Fibroblast of skin of right biceps (primary cell): ENCODE results near the gene DRGX.
A peak's percentile ranks its signal among the peaks of the same experiment; 100 is the strongest.

Experiments used
- DNase-seq: peaks from one replicate; pipeline ENCODE4 v3.0.0-alpha.2; 2013

The DRGX gene

DNA sequence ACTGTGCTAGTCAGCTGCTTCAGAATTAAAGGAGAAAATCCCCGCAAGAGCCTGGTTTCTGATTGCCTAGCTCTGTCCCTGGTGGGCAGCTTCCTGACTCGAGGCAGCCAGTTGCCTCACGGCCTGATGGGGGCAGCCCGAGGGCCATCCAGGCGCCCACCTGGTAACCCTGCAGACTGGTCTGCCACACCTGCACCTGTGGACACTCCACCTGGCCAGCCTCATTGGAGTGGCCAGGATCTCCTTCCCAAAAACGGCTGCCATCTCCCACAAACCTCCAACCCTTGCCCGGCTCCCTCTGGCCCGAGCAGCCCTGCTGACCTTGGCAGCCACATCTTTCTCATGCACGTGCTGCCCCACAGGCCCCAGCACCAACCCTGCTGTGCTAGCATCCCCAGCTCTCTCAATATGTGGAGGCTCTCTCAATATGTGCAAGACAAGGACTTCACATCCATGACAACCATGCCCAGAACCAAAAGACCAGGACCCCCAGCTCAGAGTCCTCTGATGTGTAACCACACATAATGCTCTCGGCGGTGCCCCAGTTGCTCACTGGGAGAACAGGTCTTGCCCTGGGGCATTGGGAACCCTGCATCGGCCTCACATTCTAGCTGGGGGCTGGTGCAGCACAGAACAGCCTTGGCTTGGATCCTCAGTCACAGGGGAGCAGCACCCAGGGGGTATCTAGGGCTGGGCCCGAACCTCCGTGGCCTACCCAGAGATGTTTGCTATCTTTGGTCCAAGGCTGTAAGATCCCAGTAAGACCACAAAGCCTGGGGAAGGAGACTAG is 14.6 kb downstream of the DRGX start:
- no peak for DNase-seq

DNA sequence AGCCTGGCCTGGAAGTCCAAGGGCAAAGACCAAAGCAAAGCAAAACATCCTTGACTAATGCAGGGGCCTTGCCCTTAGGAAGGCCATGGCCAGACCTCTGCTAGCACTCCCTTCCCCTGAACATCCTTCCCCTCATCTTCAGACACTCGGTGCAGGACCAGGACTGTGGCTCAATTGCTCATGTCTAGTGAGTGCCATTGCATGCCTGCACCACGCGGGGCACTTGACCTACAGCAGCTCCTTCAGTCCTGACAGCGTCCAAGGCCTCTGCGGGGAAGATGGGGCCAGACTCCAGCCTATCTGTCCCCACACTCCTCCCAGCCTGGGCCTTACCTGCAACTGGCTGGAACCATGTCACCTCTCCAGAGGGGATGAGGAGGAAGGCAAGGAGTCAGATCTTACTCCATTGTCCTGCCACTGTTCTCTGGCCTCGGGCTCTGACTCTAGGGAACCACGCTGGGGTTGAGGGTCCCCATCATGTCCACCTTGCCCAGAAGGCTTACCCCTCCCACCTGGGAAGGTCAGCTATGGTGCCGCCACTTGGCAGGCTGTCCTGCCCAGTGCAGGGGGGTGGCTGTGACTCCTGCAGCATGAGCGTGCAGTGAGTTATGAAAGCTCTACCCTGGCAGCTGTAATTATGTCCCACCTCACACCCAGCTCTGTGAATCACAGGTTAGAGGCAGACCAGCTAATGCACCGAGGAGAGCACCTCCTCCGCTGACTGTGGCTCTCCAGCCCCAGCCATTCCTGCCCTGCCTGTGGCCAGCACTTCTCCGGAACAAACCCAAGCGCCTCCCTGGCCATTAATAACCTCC is 16.1 kb downstream of the DRGX start:
- DNase-seq, result no peak

DNA sequence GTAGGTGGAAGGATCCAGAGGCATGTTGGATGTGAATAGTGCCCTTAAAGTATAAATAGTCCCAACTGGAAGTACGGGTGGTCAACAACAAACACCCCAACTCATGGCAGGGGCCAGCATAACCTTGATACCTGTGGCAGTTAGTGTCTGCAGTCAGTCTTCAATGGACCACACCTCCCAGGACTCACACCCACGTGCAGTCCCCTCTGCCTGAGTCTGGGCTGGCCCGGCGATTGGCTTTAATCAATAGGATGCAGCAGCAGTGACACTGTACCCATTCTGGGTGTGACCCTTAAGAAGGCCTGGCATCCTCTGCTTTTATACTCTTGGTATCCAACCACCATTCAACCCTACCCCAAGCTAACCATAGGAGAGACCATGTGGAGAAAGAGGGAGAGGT is 18.6 kb downstream of the DRGX start:
- DNase-seq, result no peak

DNA sequence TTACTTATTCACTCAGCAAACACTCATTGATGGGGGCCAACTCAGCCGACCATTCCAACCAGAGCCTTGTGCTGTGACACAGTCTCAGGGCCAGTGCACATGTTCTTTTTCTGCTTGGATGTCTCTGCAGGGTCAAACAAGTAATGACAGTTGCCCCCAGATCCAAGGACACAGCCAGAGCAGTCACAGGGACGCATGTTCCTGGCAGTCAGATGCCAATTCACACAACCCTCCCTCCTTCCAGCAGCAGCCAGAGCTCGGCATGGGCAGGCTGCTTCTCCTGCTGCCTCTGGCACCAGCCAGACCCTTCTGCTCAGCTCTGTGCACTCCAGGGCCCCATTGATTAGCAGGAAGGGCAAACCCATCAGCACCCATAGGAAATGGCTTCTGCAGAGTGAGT is 20.3 kb downstream of the DRGX start:
- no peak for DNase-seq

DNA sequence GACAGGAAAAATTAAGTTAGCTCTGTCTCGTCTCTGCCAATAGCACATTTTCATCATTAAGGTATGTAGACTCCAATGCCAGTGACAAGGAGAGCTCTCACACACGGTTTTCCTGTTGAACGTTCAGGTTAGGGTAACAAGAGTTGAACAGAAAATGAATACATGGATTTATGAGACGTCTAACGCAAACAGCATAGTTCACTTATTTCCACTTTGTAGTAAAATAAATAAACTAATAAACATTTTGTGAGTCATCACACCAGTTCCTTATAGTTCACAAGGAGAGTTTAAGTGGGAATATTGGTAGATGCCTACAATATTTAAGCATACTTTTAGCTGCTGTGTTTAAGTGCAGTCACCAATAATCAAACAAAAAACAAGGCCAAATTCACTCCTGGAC is 21.1 kb downstream of the DRGX start:
- no peak for DNase-seq

DNA sequence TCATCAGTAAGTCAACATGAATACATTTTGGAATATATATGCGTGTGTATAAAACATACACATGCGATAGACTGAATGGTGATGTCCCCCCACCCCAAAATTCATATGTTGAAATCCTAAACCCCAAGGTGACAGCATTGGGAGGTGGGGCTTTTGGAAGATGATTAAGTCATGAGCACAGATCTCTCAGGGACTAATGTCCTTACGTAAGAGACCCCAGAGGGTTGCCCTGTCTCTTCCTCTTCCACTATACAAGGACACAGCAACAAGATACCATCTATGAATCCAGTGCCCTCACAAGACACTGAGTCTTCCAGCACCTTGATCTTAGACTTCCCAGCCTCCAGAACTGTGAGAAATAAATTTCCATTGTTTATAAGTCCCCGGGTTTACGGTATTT is 22.5 kb downstream of the DRGX start:
- no peak for DNase-seq

DNA sequence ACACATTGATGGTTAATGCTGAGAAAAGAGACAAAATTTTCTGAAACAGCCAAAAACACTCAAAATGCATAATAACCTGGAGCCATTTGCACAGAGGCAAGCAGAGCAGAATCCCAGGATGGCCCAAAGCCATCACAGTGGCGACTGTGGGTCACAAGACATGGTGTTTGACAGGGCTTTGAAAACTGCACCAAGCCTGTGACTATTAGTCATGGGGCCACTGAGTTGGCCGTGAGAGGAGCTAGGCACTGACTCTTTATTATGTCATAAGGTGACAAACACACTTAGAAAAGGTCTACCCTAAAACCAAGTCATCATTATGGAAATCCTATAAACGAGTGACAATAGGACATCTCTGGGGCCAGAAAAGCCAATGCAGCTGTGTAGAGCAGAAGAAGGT is 23.9 kb downstream of the DRGX start:
- no peak for DNase-seq

DNA sequence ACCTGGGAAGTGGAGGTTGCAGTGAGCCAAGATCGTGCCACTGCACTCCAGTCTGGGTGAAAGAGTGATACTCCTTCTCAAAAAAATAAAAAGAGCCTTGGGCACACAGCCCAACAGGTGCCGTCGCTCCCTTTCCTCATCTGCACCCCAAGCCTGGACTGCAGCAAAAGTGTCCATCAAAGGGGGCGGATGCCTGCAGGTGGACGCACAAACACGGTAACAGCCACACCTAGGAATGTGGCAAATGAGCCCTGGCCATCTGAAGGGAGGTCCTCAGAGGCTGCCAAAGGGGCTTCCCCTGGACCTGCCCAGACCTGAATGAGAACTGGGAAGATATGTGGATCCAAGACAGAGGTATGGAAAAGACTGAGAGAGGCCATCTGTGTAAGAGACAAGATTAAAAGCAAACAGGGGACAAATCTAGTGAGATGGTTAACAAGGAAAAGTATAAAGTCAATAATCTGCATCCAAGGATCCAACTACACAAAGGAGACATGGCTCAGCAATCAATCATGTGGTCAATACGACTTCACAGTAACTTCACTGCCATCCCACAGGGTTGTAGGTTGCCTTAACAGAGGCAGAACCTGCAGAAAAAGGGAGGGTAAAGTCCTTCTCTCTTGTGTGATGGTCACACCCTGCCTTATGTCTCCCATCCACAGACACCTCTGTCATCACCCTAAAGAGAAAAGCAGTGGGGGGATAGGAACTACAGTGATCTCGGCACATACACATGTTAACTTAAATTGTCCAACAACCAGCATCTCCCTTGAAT is 25.4 kb downstream of the DRGX start:
- no peak for DNase-seq

DNA sequence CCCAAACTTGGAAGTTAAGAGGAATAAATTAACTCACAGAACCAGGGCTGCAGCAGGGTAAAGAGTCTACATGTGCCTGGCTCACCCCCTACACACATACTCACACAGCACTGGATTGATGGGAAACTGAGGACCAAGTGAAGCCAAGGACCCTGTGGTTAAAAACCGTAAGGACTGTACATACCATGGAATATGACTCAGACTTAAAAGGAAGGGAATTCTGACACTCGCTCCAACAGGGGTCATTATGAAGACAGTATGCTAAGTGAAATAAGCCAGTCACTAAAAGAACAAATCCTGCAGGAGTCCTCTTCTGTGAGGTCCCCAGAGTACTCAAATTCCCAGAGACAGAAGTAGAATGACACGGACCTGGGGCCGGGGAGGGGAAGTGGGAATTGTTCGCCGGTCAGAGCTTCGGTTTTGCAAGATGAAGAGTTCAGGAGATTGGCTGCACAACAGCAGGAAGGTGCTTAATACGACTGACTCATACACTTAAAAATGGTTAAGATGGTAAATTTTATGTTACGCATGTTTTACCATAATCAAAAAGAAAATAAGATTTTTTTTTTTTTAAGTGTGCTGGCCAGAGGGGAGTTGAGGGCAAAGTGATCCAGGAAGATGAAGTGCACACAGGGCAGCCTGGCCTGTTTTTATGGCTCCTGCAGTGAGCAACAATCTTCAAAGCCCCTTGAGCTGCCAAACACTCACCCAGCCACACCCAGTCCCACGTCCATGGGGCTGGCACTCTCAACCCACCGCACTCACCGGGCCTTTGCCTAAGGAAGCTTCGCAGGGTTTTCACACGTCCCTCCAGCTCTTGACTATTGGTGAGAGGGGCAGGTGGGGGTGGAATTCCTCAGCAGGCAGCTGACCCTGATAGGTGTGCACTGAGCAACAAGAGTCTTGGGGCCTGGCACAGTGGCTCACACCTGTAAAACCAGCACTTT is 26.4 kb downstream of the DRGX start:
- DNase-seq, result peak; percentile 33

DNA sequence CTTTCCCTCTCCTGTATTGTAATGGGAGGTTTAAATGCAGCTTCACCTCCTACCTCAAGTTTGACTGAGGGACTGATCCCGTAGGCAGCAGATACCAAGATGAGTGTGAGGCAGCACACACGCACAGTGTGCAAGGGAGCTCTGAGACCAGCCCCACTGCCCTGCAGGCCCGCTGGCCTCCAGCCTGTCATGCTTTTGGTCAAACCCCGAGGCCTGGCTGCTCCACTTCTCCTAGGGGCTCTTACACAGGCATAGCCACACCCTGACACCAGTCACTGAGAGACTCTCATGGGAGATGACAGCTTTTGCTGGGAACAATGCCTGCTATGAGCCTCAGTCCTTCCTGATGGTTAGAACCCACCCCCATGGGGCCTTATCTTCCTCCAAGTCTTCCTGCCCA is 27.6 kb downstream of the DRGX start:
- no peak for DNase-seq

DNA sequence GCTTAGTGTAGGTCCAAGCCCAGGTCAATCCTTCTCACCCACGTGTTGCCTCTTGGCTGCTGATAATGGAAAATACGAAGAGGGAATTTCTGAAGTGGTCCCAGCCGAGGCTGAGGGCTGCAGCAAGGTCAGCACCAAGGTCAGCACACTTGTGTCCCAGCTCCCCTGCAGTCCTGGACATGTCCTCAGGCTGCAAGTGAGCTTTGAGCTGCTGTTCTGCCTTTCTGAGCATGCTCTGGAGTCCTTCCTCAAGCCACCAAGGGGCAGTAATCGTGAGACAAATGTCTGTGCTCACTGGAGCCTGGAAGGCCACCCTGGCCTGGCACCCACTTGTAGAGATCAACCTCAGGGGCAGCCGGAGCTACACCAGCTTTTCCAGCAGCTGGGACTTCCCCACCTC is 28.3 kb downstream of the DRGX start:
- no peak for DNase-seq

DNA sequence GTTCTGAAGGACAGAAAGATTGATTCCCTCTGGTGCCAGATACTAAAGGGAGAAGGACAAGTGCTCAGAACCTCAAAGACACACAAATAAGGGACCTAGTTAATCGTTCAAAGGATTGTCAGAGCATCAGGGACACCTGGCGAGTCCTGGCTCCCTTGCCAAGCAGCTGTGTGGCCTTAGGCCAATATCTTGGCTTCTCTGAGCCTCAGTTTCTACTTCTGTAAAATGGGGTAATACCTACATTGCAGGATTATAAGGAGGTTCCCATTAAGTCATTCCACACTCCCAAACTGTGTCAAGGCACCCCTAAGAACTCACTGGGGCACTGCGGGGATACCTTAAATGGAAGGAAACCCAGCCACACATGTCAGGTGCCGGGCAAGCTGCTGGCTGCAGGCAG is 29.4 kb downstream of the DRGX start:
- no peak for DNase-seq

DNA sequence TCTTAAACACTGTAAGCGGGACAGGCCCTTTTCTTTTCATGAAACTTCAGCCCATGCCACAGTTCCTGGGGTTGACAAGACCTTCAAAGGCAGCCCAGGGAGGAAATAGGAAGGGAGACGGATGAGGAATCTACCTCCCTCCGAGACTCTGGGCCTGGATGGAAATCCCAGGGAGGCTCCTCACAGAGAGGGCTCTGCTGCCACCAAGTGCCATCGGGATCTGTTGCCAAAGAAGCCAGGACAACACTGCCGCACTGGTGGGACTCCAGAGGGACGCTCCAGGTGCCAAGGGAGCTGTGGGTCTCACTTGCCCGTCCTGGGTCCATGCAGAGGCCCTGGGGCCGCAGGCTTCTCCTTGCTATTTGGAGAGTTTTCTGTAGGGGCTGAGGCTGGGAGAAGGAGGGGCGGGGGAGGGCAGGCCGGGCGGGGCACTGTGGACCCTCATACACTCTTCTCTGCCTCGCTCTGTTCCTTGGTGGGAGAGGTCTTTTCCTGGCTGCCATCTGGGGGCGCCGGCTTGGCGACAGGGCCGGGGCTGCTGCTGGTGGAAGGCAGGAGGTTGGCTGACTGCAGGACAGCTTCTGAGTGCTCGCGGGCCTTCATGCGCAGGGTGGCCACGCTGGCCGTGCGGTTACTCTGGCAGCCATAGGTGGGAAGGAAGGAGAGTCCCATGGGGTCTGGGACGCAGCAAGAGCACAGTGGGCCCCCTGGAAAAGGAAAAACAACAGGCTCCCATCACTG is 30.0 kb downstream of the DRGX start:
- DNase-seq, result no peak

DNA sequence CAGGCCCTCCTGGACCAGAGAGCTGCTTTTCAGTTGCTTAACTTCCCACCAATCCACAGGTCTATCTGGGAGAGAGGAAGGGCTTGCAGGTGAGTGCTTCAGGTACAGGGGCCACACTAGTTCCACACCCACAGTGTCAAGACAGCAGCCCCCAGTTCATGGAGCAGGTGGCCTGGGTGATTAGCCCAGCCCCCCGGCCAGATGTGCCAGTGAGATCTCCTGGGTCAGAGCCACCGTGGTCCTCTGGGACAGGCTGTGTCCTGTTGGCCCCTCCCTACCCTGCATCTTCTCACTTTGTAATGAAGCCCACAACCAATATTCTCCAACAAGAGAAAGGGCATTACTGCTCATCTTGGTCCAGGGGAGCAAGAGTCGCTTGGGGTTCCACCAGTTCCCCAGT is 30.6 kb downstream of the DRGX start:
- DNase-seq, result no peak

DNA sequence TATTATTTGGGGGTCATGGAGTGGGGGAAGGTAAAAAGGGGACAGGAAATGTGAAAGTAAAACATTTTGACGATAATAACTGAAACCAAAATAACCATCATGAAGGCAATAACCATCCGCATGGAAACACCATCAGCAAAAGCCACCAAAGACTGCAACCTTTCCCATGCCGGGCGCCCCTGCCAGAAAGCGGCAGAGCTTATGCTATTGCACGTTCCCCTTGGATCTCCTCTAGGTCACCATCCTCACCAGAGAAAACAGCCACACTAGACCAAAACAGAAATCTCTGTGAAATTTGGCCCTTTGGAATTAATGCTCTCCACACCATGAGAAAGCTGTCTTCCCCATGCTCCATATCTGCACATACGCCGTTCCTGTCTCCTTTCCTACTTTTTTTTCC is 31.1 kb downstream of the DRGX start:
- no peak for DNase-seq

DNA sequence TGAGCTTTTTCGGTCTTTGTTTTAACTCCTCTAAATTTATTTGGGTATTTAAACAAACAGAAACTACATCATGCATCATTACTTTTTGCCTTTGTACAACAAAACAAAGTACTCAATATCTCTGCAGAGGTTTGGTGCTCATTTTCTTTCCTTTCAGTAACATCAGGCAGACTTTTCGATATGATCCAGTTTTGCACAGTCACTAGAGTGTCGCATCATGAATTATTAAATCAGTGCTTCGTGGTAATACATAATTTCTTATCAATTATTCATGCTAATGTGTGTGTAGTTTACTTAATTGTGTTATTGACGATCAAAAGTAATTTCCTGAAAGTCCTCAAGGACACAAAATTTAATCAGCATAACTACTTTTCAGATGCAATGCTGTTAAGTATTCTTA is 31.8 kb downstream of the DRGX start:
- DNase-seq, result no peak

DNA sequence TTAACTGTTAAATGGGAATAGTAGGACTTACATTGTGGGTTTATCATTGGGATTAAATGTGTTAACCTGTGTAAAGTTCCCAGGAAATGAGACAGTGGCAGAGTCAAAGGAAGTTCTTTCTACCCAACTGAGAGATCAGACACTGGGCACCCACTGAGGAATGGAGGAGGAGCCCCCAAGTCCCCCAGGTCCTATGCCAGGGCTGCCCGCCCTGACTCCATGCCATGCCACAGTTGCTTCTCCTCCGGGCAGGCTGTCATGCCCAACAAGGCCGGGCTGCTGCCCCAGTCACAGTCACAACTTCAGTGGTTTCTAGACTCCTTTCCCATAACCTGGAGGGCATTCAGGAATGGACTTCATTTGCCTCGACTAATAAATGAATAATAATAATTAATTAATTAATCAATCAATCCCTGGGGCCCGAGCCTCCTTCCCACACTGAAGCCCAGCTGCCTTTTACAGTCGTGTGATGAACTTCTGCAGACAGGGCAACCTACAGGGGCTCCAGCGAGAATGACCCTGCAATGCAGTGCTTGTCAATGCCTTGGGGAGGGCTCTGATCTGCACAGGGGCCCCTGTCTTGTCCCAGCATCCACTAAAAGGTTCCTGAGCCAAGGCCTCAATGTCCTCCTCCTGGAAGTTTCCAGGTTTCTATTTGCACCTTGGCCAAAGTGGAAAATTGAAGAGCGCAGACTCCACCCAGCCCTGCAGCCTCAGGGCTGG is 32.4 kb downstream of the DRGX start:
- no peak for DNase-seq

DNA sequence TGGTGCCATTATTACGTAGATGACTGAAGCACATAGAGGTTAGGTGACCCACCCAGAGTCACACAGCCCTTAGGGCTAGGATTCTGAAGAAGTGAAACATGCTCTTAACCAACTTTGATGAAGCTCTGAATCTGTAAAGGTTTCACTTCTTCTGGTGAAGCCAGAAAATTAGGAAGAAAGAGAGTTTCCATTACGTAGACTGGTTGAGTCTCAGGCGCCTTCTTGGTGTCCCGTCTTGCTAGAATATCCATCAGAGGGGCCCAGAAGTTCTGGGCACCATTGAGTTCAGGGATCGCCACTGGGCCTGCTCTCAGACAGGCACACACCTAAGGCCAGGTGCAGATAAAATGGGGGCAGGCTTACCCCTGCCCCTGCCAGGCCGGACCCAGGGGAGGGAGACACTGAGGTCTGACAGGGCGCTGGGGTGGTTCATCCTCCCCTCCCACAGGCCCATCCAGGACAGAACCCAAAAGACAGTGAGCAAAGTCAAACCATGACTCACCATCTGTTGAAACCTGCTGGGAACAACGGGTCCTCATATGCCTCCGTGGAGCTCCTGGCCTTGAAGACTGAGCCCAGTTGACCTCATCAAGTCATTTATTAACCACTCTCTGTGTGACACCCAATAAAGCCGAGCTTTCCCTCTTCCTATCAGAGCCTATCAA is 33.2 kb downstream of the DRGX start:
- no peak for DNase-seq

DNA sequence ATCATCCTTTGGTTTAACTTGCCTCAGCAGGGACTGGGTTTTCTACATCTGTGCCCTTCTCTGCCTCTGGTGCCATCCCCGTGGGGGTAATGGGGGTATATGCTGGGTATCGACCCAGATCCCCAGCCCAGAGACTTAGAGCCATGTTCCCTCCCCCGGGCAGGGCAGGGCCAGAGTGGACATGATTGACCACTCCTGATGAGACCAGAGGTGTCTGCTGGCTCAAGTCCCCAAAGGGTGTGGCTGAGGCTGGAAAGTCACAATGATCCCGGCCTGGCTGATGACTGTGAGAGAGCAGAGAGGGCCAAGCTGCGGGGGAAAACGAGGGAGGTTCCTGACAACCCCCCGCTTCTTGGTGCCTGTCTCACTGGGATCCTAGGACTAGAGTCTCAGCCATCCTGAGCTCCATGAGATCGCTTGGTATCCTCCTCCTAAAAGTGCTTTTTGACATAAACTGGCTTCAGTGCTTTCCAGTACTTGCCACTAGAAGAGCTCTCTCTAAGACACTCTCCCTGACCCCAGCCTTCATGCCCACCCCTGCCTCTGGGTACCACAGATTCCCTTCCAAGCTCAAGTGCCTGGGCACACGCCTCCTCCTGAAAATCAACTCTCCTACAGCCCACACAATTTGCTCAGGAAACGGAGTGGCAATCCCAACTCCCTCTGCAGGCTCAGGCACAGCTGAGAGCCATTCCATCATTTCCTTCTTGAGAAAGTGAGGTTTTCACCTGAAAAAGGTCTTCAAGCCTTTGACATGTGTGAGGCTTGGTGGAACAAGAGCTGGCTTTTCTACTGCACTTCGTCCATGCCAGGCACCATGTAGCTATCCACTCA is 33.9 kb downstream of the DRGX start:
- no peak for DNase-seq

DNA sequence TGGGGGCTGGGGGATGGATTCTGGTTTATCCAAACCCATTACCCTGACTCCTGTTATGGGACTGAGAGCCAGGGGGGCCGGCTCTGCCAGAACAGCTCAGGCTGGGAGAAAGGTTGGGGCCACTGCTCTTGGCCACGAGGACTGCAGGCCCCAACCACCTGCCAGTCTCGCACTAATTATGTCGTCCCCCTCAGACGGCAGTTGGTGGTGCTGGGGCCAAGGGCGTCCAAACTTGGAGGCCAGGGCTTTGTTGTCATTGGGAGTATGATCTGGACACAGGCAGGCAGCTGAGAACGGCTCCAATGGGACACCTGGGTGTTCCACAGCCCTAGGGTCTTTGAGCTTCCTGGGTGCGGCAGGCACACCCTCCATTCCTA is 34.7 kb downstream of the DRGX start:
- no peak for DNase-seq
